Measurements from ENCODE around the gene DDX10.

The DDX10 gene

DNA sequence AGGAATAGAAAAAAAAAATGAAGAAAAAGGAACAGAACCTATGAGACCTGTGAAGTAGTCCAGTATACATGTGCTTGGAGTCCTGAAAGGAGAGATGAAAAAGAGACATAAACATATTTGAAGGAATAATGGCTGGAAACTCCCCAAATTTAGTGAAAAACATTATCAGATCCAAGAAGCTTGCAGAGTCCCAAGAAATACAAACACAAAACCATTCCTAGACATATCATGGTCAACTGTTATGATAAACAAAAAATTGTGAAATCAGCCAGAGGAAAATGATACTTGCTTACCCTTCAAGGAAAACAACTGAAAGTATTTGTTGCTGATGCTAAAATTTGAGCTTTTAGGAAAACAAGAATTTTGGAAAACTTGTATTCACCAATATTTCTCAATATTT is 250.1 kb downstream of the DDX10 start:
- TF ChIP-seq, protein P1, sequence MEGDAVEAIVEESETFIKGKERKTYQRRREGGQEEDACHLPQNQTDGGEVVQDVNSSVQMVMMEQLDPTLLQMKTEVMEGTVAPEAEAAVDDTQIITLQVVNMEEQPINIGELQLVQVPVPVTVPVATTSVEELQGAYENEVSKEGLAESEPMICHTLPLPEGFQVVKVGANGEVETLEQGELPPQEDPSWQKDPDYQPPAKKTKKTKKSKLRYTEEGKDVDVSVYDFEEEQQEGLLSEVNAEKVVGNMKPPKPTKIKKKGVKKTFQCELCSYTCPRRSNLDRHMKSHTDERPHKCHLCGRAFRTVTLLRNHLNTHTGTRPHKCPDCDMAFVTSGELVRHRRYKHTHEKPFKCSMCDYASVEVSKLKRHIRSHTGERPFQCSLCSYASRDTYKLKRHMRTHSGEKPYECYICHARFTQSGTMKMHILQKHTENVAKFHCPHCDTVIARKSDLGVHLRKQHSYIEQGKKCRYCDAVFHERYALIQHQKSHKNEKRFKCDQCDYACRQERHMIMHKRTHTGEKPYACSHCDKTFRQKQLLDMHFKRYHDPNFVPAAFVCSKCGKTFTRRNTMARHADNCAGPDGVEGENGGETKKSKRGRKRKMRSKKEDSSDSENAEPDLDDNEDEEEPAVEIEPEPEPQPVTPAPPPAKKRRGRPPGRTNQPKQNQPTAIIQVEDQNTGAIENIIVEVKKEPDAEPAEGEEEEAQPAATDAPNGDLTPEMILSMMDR (IDR thresholded peaks at IDR 0.05; ENCODE audit: low read depth, low read length, poor library complexity, severe bottlenecking): no peak
- TF ChIP-seq EZH2phosphoT487 (IDR thresholded peaks at IDR 0.05; ENCODE audit: borderline replicate concordance, low read length): no peak
- no peaks in the 10 kb centered on the region; the same call in 1 of the 2 replicates for H3K36me3 ChIP-seq (ENCODE audit: control insufficient read depth, low read length)
- no peaks in the 10 kb centered on the region for H3K9me2 ChIP-seq (replicated peaks; ENCODE audit: control insufficient read depth, low read length)
- H3K27me3 ChIP-seq (ENCODE audit: control insufficient read depth, low read length): no peaks in the 10 kb centered on the region
- no peaks in the 10 kb centered on the region for H3K9me3 ChIP-seq (ENCODE audit: control insufficient read depth, insufficient read depth, low read length)
- no peak overlapping the region for H3K4me3 ChIP-seq (ENCODE audit: low read length)
- no peak overlapping the region for H3K27ac ChIP-seq (ENCODE audit: low read depth, low read length)
- no peaks in the 10 kb centered on the region for H3F3A ChIP-seq (ENCODE audit: control insufficient read depth, insufficient read depth)
- H4K20me1 ChIP-seq (ENCODE audit: control insufficient read depth, insufficient read depth, low read depth, low read length): no peaks in the 10 kb centered on the region
- no peaks in the 10 kb centered on the region for H3K4me1 ChIP-seq (ENCODE audit: control insufficient read depth, low read length)
- no peak overlapping the region for H3K4me2 ChIP-seq (ENCODE audit: low read length)
- H3K79me2 ChIP-seq (ENCODE audit: control insufficient read depth, low read length): no peaks in the 10 kb centered on the region

DNA sequence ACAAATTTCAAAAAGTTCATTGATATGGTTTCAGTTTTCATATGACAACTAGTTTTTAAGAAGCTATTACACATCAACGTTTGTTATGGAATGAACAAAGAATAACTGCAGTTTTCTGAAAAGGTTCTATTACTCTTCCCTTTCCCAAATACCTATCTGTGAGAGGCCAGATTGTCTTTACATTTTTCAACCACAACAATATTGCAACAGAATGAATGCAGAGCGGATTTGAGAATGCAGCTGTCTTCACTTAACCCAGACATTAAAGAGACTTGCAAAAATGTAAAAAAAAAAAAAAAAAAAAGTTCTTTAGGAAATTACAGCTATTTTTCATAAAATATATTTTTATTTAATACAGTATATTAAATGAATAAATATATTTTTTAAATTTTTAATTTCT is 250.8 kb downstream of the DDX10 start:
- no peaks in the 10 kb centered on the region for H3K9me3 ChIP-seq (ENCODE audit: control insufficient read depth, insufficient read depth, low read length)
- H3K9me2 ChIP-seq (replicated peaks; ENCODE audit: control insufficient read depth, low read length): no peaks in the 10 kb centered on the region
- H3K4me3 ChIP-seq (ENCODE audit: low read length): no peak overlapping the region
- no peaks in the 10 kb centered on the region for H3K27me3 ChIP-seq (ENCODE audit: control insufficient read depth, low read length)
- TF ChIP-seq, protein P1 (IDR thresholded peaks at IDR 0.05; ENCODE audit: low read depth, low read length, poor library complexity, severe bottlenecking): no peak
- no peak for TF ChIP-seq EZH2phosphoT487 (IDR thresholded peaks at IDR 0.05; ENCODE audit: borderline replicate concordance, low read length)
- no peaks in the 10 kb centered on the region for H3K4me1 ChIP-seq (ENCODE audit: control insufficient read depth, low read length)
- no peak overlapping the region for H3K4me2 ChIP-seq (ENCODE audit: low read length)
- H3F3A ChIP-seq (ENCODE audit: control insufficient read depth, insufficient read depth): no peaks in the 10 kb centered on the region
- H4K20me1 ChIP-seq (ENCODE audit: control insufficient read depth, insufficient read depth, low read depth, low read length): no peaks in the 10 kb centered on the region
- no peaks in the 10 kb centered on the region; the same call in 1 of the 2 replicates for H3K36me3 ChIP-seq (ENCODE audit: control insufficient read depth, low read length)
- H3K79me2 ChIP-seq (ENCODE audit: control insufficient read depth, low read length): no peaks in the 10 kb centered on the region
- no peak overlapping the region for H3K27ac ChIP-seq (ENCODE audit: low read depth, low read length)

DNA sequence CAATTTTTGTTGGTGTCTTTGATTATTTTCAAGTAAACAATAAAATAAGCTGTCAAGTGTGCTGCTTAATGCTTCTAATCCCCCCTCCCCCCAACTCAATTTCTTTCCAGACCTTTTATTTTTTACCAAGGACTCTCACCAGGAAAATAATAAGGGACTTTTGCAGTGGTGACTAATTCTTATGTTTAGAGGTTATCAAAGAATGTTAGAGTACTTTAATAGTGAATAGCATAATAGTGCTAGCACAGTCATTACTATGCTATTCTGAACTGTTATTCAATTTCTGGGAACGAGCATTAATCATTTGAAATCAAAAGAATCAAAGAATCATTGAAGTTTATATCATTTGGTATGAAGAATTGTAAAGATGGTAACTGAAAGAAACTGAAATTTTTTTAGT is 251.4 kb downstream of the DDX10 start:
- Histone ChIP-seq H3K4me1 (ENCODE audit: control insufficient read depth, low read length) (no peaks in the 10 kb centered on the region), H3K4me3 (ENCODE audit: low read length) (no peak overlapping the region), H3K27ac (ENCODE audit: low read depth, low read length) (no peak overlapping the region), H3K4me2 (ENCODE audit: low read length) (no peak overlapping the region), H3K79me2 (ENCODE audit: control insufficient read depth, low read length) (no peaks in the 10 kb centered on the region), H4K20me1 (ENCODE audit: control insufficient read depth, insufficient read depth, low read depth, low read length) (no peaks in the 10 kb centered on the region), H3K27me3 (ENCODE audit: control insufficient read depth, low read length) (no peaks in the 10 kb centered on the region), H3K36me3 (ENCODE audit: control insufficient read depth, low read length) (no peaks in the 10 kb centered on the region; the same call in 1 of the 2 replicates), H3K9me2 (replicated peaks; ENCODE audit: control insufficient read depth, low read length) (no peaks in the 10 kb centered on the region), H3K9me3 (ENCODE audit: control insufficient read depth, insufficient read depth, low read length) (no peaks in the 10 kb centered on the region), H3F3A (ENCODE audit: control insufficient read depth, insufficient read depth) (no peaks in the 10 kb centered on the region)
- TF ChIP-seq EZH2phosphoT487 (IDR thresholded peaks at IDR 0.05; ENCODE audit: borderline replicate concordance, low read length): no peak
- TF ChIP-seq, protein P1 (IDR thresholded peaks at IDR 0.05; ENCODE audit: low read depth, low read length, poor library complexity, severe bottlenecking): no peak

Data from DOHH2 (cell line).